Central memory CD4-positive, alpha-beta T cell (primary cell): ENCODE data around the gene FXN.

Experiments
- DNase-seq: peaks from one replicate; pipeline ENCODE4 v3.0.0; 2022

Gene FXN

GRCh38 chr9:69145144-69145715 is 109.7 kb downstream of the FXN start:
- no peak for DNase-seq

DNA sequence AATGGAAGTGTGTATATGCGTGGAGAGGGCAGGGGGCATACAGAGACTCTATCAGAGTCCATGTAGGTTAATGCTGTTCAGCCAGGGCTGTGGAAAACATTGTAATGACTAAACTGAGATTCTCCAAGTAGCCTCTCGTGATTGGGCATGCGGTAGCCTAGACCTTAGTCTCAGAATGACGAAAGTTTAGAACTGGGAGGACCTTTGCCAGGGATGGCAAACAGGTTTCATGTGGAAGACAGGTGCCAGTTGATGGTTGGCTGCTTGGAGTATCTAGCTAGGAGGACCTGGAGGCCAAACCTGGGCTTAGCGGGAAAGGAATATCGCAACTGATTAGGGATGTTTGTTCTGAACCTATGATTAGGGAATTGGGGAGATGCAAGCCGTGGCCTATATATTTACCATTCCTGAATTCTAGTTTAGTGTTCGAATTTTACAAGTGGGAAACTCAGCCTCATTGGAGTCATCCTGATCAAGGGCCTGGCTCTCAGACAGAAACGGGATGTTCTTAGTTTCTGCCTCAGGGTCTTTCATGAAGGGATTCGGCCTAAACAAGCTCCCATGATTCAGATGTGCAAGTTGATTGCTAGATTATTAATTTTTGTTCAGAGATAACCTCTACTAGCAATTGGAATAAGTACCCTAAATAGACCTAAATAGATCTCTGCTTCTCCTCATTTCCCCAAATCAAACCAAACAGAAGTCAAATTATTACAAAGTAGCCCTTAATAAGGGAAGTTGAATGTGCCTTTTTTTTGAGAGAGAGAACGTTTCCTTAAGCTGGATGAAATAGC is 111.7 kb downstream of the FXN start:
- no peak for DNase-seq

- DNase-seq, result no peak
These were observed 113.8 kb downstream of the FXN start for GRCh38 chr9:69149321-69149807.
